GM19463 (cell line): Measurements from ENCODE around the gene KLHL40.

ENCODE experiments used
- ATAC-seq: cut with Tn5 transposase; IDR thresholded peaks from one replicate; pipeline ENCODE4 v1.9.1; 2021; ENCODE audit warnings: mild to moderate bottlenecking, moderate library complexity; ENCODE audit not compliant: unreplicated experiment

KLHL40 gene

GRCh38 chr3:42688487-42689420 is 3.4 kb downstream of the KLHL40 start:
- no peak for ATAC-seq

GRCh38 chr3:42689421-42690014 is 4.2 kb downstream of the KLHL40 start:
- no peak for ATAC-seq

GRCh38 chr3:42690191-42690590 is 4.9 kb downstream of the KLHL40 start:
- no peak for ATAC-seq

- no peak for ATAC-seq
These were observed 5.7 kb downstream of the KLHL40 start for GRCh38 chr3:42690766-42691680.

- ATAC-seq: no peak
These were observed 6.7 kb downstream of the KLHL40 start for GRCh38 chr3:42691816-42692666.

GRCh38 chr3:42692667-42693529 is 7.6 kb downstream of the KLHL40 start:
- ATAC-seq: no peak

GRCh38 chr3:42693530-42693930 is 8.2 kb downstream of the KLHL40 start:
- ATAC-seq: no peak

- no peak for ATAC-seq
These were observed 9.0 kb downstream of the KLHL40 start for GRCh38 chr3:42694366-42694765.

- ATAC-seq: no peak
These were observed 11.3 kb downstream of the KLHL40 start for GRCh38 chr3:42696356-42697288.

- no peak for ATAC-seq
These were observed 12.1 kb downstream of the KLHL40 start for GRCh38 chr3:42697289-42698051.

GRCh38 chr3:42698216-42698910 is 13.0 kb downstream of the KLHL40 start:
- ATAC-seq: no peak

GRCh38 chr3:42698911-42699230 is 13.5 kb downstream of the KLHL40 start:
- ATAC-seq: no peak

GRCh38 chr3:42699511-42699971 is 14.2 kb downstream of the KLHL40 start:
- no peak for ATAC-seq

GRCh38 chr3:42700366-42701288 is 15.3 kb downstream of the KLHL40 start:
- ATAC-seq: no peak

- peak; percentile 41 for ATAC-seq
These were observed 16.2 kb downstream of the KLHL40 start for GRCh38 chr3:42701371-42702065.
